Uterus (tissue), 2 donors: ENCODE results near the gene ECSIT.

Source experiments
- POLR2A ChIP-seq, 2 donors: fragments of 450-650 bp; IDR thresholded peaks; one replicate each; pipeline ENCODE4 v1.6.1; 2016; ENCODE audit warnings: antibody characterized with exemption in 2 of 2, mild to moderate bottlenecking in 1 of 2, moderate library complexity in 1 of 2
- TF ChIP-seq, protein P1 (sequence below), 4 experiments: fragments of 200-600 bp in 2 of 4; fragments of 450-650 bp in 2 of 4; sonication (generic) in 2 of 4; IDR thresholded peaks; one replicate each; pipeline ENCODE4 v1.5.1; 2016 to 2019; ENCODE audit warnings: antibody characterized with exemption in 4 of 4, mild to moderate bottlenecking in 2 of 4, moderate library complexity in 1 of 4

GRCh38 chr19:11505504-11506100, 23.3 kb downstream of the ECSIT start, which contains the start of gene ZNF653:
- TF ChIP-seq, protein P1, sequence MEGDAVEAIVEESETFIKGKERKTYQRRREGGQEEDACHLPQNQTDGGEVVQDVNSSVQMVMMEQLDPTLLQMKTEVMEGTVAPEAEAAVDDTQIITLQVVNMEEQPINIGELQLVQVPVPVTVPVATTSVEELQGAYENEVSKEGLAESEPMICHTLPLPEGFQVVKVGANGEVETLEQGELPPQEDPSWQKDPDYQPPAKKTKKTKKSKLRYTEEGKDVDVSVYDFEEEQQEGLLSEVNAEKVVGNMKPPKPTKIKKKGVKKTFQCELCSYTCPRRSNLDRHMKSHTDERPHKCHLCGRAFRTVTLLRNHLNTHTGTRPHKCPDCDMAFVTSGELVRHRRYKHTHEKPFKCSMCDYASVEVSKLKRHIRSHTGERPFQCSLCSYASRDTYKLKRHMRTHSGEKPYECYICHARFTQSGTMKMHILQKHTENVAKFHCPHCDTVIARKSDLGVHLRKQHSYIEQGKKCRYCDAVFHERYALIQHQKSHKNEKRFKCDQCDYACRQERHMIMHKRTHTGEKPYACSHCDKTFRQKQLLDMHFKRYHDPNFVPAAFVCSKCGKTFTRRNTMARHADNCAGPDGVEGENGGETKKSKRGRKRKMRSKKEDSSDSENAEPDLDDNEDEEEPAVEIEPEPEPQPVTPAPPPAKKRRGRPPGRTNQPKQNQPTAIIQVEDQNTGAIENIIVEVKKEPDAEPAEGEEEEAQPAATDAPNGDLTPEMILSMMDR (IDR thresholded peaks at IDR 0.05): no peak
- TF ChIP-seq POLR2A (IDR thresholded peaks at IDR 0.05): peak; percentile 23 to 69
